Measurements from ENCODE around the gene NECTIN1.

The NECTIN1 gene

GRCh38 chr11:119683783-119684182, 45.2 kb downstream of the NECTIN1 start:
- no peak overlapping the region for H3K4me3 ChIP-seq (ENCODE audit: control insufficient read depth, low read depth, low read length)
- no peak for TF ChIP-seq CTCF (IDR thresholded peaks at IDR 0.05; ENCODE audit: control insufficient read depth, insufficient read depth, low read depth, low read length, missing control alignments)
- no peak for DNase-seq (ENCODE audit: low read depth)

- peak; percentile 18 for TF ChIP-seq CTCF (IDR thresholded peaks at IDR 0.05; ENCODE audit: control insufficient read depth, insufficient read depth, low read depth, low read length, missing control alignments)
- H3K4me3 ChIP-seq (ENCODE audit: control insufficient read depth, low read depth, low read length), result no peak overlapping the region
- DNase-seq (ENCODE audit: low read depth), result no peak
Measured at GRCh38 chr11:119681361-119681910, 47.6 kb downstream of the NECTIN1 start.

- no peak overlapping the region for H3K4me3 ChIP-seq (ENCODE audit: control insufficient read depth, low read depth, low read length)
- TF ChIP-seq CTCF (IDR thresholded peaks at IDR 0.05; ENCODE audit: control insufficient read depth, insufficient read depth, low read depth, low read length, missing control alignments), result no peak
- DNase-seq (ENCODE audit: low read depth), result no peak
Measured at GRCh38 chr11:119680541-119681360, 48.2 kb downstream of the NECTIN1 start.

- no peak for TF ChIP-seq CTCF (IDR thresholded peaks at IDR 0.05; ENCODE audit: control insufficient read depth, insufficient read depth, low read depth, low read length, missing control alignments)
- no peak overlapping the region for H3K4me3 ChIP-seq (ENCODE audit: control insufficient read depth, low read depth, low read length)
- no peak for DNase-seq (ENCODE audit: low read depth)
Measured at GRCh38 chr11:119679346-119679745, 49.7 kb downstream of the NECTIN1 start.

- no peak for TF ChIP-seq CTCF (IDR thresholded peaks at IDR 0.05; ENCODE audit: control insufficient read depth, insufficient read depth, low read depth, low read length, missing control alignments)
- no peak for DNase-seq (ENCODE audit: low read depth)
- no peak overlapping the region for H3K4me3 ChIP-seq (ENCODE audit: control insufficient read depth, low read depth, low read length)
Measured at GRCh38 chr11:119678351-119678750, 50.6 kb downstream of the NECTIN1 start.

- no peak for TF ChIP-seq CTCF (IDR thresholded peaks at IDR 0.05; ENCODE audit: control insufficient read depth, insufficient read depth, low read depth, low read length, missing control alignments)
- no peak for DNase-seq (ENCODE audit: low read depth)
- H3K4me3 ChIP-seq (ENCODE audit: control insufficient read depth, low read depth, low read length), result no peak overlapping the region
Measured at GRCh38 chr11:119677840-119678239, 51.2 kb downstream of the NECTIN1 start.

Measured in AG09309 (cell line).